ENCODE results near the gene PRR29.

The PRR29 gene

GRCh38 chr17:63998050-63998720 is at the start of gene PRR29:
TSS of gene PRR29 (plus strand) at chr17:63998351. CDS start at chr17:63998365, 14 bp downstream.
- DNase-seq = peak; percentile 94

GRCh38 chr17:63948521-63948920 is 49.6 kb upstream of the PRR29 start:
- DNase-seq = no peak

- DNase-seq = no peak
Measured at GRCh38 chr17:63949576-63950250, 48.4 kb upstream of the PRR29 start.

GRCh38 chr17:63950940-63951907 is 46.9 kb upstream of the PRR29 start:
- peak; percentile 80 for DNase-seq

GRCh38 chr17:63954402-63955063 is 43.6 kb upstream of the PRR29 start:
- DNase-seq = no peak

GRCh38 chr17:63955232-63955631 is 42.9 kb upstream of the PRR29 start:
- DNase-seq = no peak

- no peak for DNase-seq
Measured at GRCh38 chr17:63955791-63956190, 42.4 kb upstream of the PRR29 start.

GRCh38 chr17:63956296-63956920 is 41.7 kb upstream of the PRR29 start:
- no peak for DNase-seq

GRCh38 chr17:63960006-63960405 is 38.1 kb upstream of the PRR29 start:
- DNase-seq = no peak

- DNase-seq = no peak
Measured at GRCh38 chr17:63960430-63960829, 37.7 kb upstream of the PRR29 start.

- DNase-seq = peak; percentile 99
Measured at GRCh38 chr17:63961355-63962212, 36.6 kb upstream of the PRR29 start.

- no peak for DNase-seq
Measured at GRCh38 chr17:63962298-63962744, 35.8 kb upstream of the PRR29 start.

GRCh38 chr17:63963123-63963522 is 35.0 kb upstream of the PRR29 start:
- DNase-seq = no peak

GRCh38 chr17:63966646-63967264 is 31.4 kb upstream of the PRR29 start:
- no peak for DNase-seq

- DNase-seq = no peak
Measured at GRCh38 chr17:63967953-63968352, 30.2 kb upstream of the PRR29 start.

- no peak for DNase-seq
Measured at GRCh38 chr17:63969278-63969677, 28.9 kb upstream of the PRR29 start.

GRCh38 chr17:63972796-63973195 is 25.4 kb upstream of the PRR29 start, which contains the start of gene SCN4A:
TSS of gene SCN4A (minus strand) at chr17:63972918. CDS start at chr17:63972841, 77 bp downstream.
- no peak for DNase-seq

GRCh38 chr17:63973247-63973646 is 24.9 kb upstream of the PRR29 start:
- DNase-seq = no peak

- no peak for DNase-seq
Measured at GRCh38 chr17:63973930-63974593, 24.1 kb upstream of the PRR29 start.

GRCh38 chr17:63974594-63975192 is 23.5 kb upstream of the PRR29 start:
- peak; percentile 91 for DNase-seq

All from islet precursor cell (in vitro differentiated cells).